Sigmoid colon (tissue), 4 donors: Measurements from ENCODE around the gene MAS1.

Source experiments
- CTCF ChIP-seq, 4 experiments: fragments of 450-650 bp in 3 of 4; fragments of 200-600 bp in 1 of 4; IDR thresholded peaks; one replicate each; pipeline ENCODE4 v1.5.1; 2016 to 2019; ENCODE audit warnings: antibody characterized with exemption in 4 of 4, mild to moderate bottlenecking in 3 of 4, moderate library complexity in 2 of 4
- EP300 ChIP-seq, 4 donors: sonication (generic); formaldehyde crosslinking; IDR thresholded peaks; one replicate each; pipeline ENCODE4 v1.6.1; 2017; ENCODE audit warnings: antibody characterized with exemption in 4 of 4
- POLR2A ChIP-seq, 2 donors: fragments of 450-650 bp; IDR thresholded peaks; one replicate each; pipeline ENCODE4 v1.6.1; 2016; ENCODE audit warnings: antibody characterized with exemption in 2 of 2, mild to moderate bottlenecking in 2 of 2, moderate library complexity in 2 of 2
- POLR2AphosphoS5 ChIP-seq, 4 donors: sonication (generic); formaldehyde crosslinking; IDR thresholded peaks; one replicate each; pipeline ENCODE4 v1.6.1; 2017; ENCODE audit warnings: antibody characterized with exemption in 4 of 4

DNA sequence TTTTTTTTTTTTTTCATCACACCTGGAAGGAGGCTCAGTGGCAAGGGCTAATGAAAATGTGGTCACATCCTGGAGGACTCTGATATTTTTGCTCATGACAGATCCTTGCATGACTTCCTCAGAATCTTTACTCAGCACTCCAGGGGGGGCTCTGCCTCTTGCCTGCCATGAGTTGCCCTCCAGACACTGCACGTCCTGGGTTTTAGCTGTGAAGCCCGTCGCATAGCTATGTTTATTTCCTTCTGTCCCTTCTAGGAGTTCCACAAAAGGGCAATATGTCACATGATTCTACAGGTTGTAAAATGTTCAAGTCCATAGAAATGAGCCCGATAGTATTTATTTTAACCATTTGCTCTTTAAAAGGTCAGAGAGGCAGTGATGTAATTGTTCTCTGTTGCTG is 18.2 kb downstream of the MAS1 start:
- TF ChIP-seq POLR2AphosphoS5 (IDR thresholded peaks at IDR 0.05): no peak
- TF ChIP-seq CTCF (IDR thresholded peaks at IDR 0.05): no peak
- no peak for TF ChIP-seq POLR2A (IDR thresholded peaks at IDR 0.05)
- TF ChIP-seq EP300 (IDR thresholded peaks at IDR 0.05): no peak
